ENCODE data around the gene RAPH1. TPM values are rescaled to one million over a fixed set of nuclear protein-coding genes. Genes with fewer than 3 reads are reported as not detected.

RAPH1 gene
- total and polyA plus RNA-seq, 9 of the 15 experiments (the other 6 are each of a cell fraction or from before 2014, with no cell fraction given) = 0.07 to 0.71 (median 0.27) TPM

DNA sequence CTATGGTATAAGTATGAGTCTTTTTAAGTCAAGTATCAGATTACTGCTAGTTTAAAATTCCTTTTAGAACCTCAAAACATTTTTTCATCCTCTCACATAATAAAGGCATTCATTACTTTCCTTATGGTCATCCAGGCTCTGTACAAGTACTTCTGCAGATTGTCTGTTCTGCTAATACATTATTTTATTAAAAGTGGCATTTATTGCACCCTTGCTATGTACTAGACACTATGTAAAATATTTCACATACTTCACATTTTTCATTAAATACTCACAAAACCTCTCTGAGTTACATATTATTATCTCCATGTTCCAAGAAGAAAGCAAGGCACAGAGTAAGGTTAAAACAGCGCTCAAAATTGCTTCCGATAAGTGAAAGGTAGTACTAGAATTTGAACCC lies 84.1 kb downstream of the RAPH1 start:
- BruUV-seq (replicated peaks) = no TSS peak
- no peaks in the 10 kb centered on the region for H3K9me1 ChIP-seq (ENCODE audit: control insufficient read depth, insufficient read depth, low read length)
- no peak for ATAC-seq
- TF ChIP-seq ZNF224 (CRISPR knock-in tag; IDR thresholded peaks at IDR 0.05) (no peak), SNRNP70 (optimal IDR thresholded peaks at IDR 0.05; ENCODE audit: low read depth, low read length) (no peak), ZNF253 (CRISPR knock-in tag; conservative IDR thresholded peaks at IDR 0.05) (no peak), ARHGAP35 (IDR thresholded peaks at IDR 0.05; ENCODE audit: partially characterized antibody) (no peak), CBX1 (IDR thresholded peaks at IDR 0.05; ENCODE audit: low read depth) (no peak), C11orf30 (IDR thresholded peaks at IDR 0.05; ENCODE audit: low read depth) (no peak), BDP1 (IDR thresholded peaks at IDR 0.05; ENCODE audit: insufficient read depth, insufficient read length) (no peak), SIN3A (IDR thresholded peaks at IDR 0.05; ENCODE audit: borderline replicate concordance in 2 of 2, control insufficient read depth in 1 of 2, low read depth in 2 of 2, low read length in 2 of 2) (no peak), ZNF780A (CRISPR knock-in tag; IDR thresholded peaks at IDR 0.05) (no peak), SMARCB1 (IDR thresholded peaks at IDR 0.05; ENCODE audit: insufficient read length, low read depth) (no peak)
- TF ChIP-seq, protein P1, sequence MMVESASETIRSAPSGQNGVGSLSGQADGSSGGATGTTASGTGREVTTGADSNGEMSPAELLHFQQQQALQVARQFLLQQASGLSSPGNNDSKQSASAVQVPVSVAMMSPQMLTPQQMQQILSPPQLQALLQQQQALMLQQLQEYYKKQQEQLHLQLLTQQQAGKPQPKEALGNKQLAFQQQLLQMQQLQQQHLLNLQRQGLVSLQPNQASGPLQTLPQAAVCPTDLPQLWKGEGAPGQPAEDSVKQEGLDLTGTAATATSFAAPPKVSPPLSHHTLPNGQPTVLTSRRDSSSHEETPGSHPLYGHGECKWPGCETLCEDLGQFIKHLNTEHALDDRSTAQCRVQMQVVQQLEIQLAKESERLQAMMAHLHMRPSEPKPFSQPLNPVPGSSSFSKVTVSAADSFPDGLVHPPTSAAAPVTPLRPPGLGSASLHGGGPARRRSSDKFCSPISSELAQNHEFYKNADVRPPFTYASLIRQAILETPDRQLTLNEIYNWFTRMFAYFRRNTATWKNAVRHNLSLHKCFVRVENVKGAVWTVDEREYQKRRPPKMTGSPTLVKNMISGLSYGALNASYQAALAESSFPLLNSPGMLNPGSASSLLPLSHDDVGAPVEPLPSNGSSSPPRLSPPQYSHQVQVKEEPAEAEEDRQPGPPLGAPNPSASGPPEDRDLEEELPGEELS (CRISPR knock-in tag; IDR thresholded peaks at IDR 0.05; ENCODE audit: borderline replicate concordance) = no peak
- TF ChIP-seq, protein P2, sequence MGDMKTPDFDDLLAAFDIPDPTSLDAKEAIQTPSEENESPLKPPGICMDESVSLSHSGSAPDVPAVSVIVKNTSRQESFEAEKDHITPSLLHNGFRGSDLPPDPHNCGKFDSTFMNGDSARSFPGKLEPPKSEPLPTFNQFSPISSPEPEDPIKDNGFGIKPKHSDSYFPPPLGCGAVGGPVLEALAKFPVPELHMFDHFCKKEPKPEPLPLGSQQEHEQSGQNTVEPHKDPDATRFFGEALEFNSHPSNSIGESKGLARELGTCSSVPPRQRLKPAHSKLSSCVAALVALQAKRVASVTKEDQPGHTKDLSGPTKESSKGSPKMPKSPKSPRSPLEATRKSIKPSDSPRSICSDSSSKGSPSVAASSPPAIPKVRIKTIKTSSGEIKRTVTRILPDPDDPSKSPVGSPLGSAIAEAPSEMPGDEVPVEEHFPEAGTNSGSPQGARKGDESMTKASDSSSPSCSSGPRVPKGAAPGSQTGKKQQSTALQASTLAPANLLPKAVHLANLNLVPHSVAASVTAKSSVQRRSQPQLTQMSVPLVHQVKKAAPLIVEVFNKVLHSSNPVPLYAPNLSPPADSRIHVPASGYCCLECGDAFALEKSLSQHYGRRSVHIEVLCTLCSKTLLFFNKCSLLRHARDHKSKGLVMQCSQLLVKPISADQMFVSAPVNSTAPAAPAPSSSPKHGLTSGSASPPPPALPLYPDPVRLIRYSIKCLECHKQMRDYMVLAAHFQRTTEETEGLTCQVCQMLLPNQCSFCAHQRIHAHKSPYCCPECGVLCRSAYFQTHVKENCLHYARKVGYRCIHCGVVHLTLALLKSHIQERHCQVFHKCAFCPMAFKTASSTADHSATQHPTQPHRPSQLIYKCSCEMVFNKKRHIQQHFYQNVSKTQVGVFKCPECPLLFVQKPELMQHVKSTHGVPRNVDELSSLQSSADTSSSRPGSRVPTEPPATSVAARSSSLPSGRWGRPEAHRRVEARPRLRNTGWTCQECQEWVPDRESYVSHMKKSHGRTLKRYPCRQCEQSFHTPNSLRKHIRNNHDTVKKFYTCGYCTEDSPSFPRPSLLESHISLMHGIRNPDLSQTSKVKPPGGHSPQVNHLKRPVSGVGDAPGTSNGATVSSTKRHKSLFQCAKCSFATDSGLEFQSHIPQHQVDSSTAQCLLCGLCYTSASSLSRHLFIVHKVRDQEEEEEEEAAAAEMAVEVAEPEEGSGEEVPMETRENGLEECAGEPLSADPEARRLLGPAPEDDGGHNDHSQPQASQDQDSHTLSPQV (IDR thresholded peaks at IDR 0.05) = no peak
- TF ChIP-seq, protein P3, sequence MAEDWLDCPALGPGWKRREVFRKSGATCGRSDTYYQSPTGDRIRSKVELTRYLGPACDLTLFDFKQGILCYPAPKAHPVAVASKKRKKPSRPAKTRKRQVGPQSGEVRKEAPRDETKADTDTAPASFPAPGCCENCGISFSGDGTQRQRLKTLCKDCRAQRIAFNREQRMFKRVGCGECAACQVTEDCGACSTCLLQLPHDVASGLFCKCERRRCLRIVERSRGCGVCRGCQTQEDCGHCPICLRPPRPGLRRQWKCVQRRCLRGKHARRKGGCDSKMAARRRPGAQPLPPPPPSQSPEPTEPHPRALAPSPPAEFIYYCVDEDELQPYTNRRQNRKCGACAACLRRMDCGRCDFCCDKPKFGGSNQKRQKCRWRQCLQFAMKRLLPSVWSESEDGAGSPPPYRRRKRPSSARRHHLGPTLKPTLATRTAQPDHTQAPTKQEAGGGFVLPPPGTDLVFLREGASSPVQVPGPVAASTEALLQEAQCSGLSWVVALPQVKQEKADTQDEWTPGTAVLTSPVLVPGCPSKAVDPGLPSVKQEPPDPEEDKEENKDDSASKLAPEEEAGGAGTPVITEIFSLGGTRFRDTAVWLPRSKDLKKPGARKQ (CRISPR knock-in tag; IDR thresholded peaks at IDR 0.05) = no peak
- TF ChIP-seq, protein P4, sequence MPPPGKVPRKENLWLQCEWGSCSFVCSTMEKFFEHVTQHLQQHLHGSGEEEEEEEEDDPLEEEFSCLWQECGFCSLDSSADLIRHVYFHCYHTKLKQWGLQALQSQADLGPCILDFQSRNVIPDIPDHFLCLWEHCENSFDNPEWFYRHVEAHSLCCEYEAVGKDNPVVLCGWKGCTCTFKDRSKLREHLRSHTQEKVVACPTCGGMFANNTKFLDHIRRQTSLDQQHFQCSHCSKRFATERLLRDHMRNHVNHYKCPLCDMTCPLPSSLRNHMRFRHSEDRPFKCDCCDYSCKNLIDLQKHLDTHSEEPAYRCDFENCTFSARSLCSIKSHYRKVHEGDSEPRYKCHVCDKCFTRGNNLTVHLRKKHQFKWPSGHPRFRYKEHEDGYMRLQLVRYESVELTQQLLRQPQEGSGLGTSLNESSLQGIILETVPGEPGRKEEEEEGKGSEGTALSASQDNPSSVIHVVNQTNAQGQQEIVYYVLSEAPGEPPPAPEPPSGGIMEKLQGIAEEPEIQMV (tag; conservative IDR thresholded peaks at IDR 0.05; ENCODE audit: low read depth) = no peak
- no peak overlapping the region for H2AFZ ChIP-seq (ENCODE audit: low read depth, low read length)
- H3K9me3 ChIP-seq (replicated peaks; ENCODE audit: control insufficient read depth, insufficient read depth, low read depth, low read length) = no peaks in the 10 kb centered on the region
- H3K27me3 ChIP-seq (ENCODE audit: control insufficient read depth in 2 of 2, insufficient read depth in 2 of 2, low read length in 2 of 2) = no peaks in the 10 kb centered on the region
- no peak for DNase-seq (ENCODE audit: extremely low read depth in 1 of 4, low spot score in 3 of 4)
- FAIRE-seq = no peak
- ChIA-PET POLR2A (no interaction called here), CTCF (ENCODE audit: low intra/inter-chr PET ratio) (no interaction called here)
- H3K27ac ChIP-seq (ENCODE audit: extremely low read depth, low read depth, low read length) = no peak overlapping the region
- H3K9ac ChIP-seq (ENCODE audit: insufficient read depth in 1 of 2, low read depth in 2 of 2, low read length in 2 of 2) = no peak overlapping the region
- no peaks in the 10 kb centered on the region for H4K20me1 ChIP-seq (replicated peaks; ENCODE audit: control insufficient read depth, insufficient read depth, low read length)
- H3K4me1 ChIP-seq (replicated peaks in 1 of 2; ENCODE audit: control insufficient read depth in 2 of 2, insufficient read depth in 2 of 2, low read length in 2 of 2) = peaks cover 0 to 5% of the 10 kb centered on the region in 2 experiments; a peak in 2 of 5 replicates
- WGBS (ENCODE audit: insufficient coverage, low coverage, missing lambda C conversion rate) = 71% methylated on average over 2 of the region's 2 CpGs
- H3K36me3 ChIP-seq (ENCODE audit: control insufficient read depth, insufficient read depth, low read length) = no peaks in the 10 kb centered on the region
- in situ Hi-C loops (cut with MboI) (loop anchor here (25.0 kb wide), 1 partner anchor 864 kb away; no protein-coding TSS in a partner anchor), intact Hi-C loops (cut with micrococcal nuclease) (loop anchor here (5.0 kb wide), 2 partner anchors 864 to 879 kb away; no protein-coding TSS in a partner anchor)
- H3K4me3 ChIP-seq = no peak overlapping the region
- no peak overlapping the region for H3K4me2 ChIP-seq (ENCODE audit: insufficient read depth, low read length)
- no peaks in the 10 kb centered on the region for H3K79me2 ChIP-seq (ENCODE audit: control insufficient read depth, insufficient read depth, low read length)

All from K562 (cell line).